NCI-H187 treated with DMSO at 0.1 percent for 48 hours (cell line): ENCODE measurements around the gene ZDHHC19.
A peak's percentile ranks its signal among the peaks of the same experiment; 100 is the strongest.
"Not testable (repeated sequence)": the region's sequence is repeated elsewhere in the genome, so short reads cannot be mapped to it uniquely, and the experiment has no call there.

Experiments
- DNase-seq: peaks from one replicate; lab custom pipeline; 2025; lab: John Stamatoyannopoulos, UW

The ZDHHC19 gene

DNA sequence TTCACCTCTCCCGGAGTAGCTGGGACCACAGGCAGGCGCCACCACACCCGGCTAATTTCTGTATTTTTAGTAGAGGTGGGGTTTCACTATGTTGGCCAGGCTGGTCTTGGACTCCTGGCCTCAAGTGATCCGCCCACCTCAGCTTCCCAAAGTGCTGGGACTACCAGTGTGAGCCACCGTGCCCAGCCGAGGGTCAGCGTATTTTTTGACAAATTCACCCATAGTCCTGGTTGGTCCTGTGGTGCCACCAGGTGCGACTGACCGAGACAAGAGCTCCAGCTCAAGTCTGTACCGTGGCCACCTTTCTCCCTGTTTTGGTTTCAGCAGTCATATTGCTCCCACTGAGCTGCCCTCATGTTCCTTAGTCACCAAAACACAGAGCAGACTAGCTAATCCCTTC is 13.9 kb upstream of the ZDHHC19 start:
- DNase-seq: no peak

DNA sequence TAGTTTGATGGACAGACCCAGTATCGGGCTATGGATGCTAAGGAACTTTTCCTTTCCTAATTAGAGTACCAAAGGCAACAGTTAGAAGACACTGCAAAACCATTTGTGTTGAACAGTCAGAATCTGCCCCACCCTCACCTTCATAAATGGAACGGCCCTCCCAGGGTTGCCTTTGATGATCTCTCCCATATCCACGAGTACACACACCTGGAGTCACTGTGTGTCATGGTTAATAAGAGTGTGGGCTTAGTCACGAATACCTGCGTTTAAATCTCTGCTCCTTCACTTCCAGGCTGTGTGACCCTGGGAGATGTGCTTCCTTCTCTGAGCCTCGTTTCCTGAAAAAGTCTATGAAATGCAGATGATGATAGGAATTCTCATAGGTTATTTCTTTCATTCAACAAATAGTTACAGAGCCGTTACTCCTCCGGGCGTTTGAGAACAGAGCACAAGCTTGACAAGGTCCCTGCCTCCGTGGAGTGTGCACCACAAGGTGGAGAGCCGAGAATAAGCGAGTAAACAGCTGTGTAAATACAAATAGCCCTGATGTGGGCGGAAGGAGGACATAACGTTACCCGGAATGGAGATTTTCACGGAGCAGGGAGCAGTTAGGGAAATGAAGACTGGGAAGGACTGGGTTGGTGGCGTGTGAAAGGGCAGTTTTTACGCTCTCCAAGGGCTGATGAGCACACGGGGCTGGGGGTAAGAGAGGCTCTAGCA is 11.8 kb upstream of the ZDHHC19 start:
- no peak for DNase-seq

DNA sequence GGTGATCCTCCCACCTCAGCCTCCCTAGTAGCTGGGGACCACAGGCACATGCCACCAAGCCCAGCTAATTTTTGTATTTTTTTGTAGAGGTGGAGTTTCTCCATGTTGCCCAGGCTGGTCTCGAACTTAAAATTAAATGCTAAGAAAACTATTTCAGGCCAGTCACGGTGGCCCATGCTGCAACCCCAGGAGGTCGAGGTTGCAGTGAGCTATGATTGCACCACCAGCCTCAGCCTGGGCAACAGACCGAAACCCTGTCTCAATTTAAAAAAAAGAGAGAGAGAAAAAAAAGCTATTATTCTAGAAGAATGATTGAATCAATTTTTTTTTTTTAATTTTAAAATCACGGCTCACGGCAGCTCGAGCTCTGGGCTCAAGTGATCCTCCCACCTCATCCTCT is 9.8 kb upstream of the ZDHHC19 start:
- DNase-seq: no peak

DNA sequence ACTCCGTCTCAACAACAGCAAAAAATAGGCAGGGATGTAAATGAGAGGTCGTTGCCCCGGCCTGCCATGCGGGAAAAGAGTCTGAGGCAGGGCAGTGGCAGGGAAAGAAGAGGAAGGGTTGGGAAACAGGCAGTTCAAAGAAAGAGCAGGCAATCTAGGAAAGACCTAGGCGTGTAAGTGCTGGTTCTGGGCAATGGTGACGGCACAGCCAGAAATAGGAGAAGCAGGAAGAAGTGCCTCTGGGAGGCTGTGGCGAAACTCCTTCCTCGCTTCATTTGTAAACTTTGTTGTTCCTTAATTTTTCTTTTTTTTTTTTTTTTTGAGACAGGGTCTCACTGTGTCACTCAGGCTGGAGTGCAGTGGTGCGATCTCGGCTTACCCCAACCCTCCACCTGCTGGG is 9.4 kb upstream of the ZDHHC19 start:
- DNase-seq: no peak

DNA sequence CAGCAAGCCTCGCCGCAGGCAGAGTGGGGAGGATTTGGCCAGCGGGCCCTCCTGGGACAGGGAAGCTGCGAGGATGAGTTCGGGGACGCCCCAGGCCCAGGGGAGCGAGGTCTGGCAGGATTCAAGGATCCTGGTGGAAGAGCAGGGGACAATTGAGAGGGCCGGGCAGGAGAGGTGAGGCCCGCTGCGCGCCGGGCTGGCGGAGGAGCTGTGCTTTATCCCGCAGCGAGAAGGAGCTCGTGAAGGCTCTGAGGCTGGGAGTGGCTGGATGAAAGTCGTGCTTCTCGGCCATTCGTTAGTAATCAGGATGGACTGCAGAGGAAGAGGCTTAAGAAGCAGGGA is 8.7 kb upstream of the ZDHHC19 start:
- no peak for DNase-seq

DNA sequence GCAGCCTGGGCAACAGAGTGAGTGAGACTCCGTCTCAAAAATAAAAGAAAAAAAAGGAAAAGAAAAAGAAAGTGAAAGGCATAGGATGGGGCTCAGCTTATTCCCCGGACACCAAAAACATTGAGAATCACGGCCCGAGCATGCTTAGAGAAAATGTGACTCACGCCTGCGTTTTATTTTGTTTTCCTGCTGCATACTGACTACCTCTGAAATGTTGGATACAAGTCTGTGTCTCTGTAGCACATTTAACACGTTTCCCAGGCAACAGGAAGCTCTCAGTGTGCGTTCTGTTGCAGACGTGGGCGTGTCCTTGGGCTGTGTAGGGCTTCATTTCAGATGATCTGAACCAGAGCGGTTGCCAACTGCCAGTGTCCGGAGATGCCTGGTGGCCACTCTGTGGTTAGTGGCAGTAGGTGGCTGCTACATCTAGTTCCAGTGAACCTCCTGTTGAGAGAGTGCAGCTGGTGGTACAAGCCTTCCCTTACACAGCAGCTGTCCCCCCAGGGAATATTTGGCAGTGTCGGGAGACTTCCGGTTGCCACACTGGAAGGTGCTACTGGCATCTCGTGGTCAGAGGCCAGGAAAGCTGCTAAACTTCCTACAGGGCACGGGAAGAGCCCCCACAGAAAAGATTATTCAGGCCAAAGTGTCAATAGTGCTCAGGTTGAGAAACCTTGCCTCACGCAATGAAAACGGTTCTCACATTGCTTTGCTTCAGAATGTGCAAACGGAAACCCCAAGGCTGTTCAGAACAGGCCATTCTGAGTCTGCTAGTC is 8.2 kb upstream of the ZDHHC19 start:
- DNase-seq: peak; percentile 19

DNA sequence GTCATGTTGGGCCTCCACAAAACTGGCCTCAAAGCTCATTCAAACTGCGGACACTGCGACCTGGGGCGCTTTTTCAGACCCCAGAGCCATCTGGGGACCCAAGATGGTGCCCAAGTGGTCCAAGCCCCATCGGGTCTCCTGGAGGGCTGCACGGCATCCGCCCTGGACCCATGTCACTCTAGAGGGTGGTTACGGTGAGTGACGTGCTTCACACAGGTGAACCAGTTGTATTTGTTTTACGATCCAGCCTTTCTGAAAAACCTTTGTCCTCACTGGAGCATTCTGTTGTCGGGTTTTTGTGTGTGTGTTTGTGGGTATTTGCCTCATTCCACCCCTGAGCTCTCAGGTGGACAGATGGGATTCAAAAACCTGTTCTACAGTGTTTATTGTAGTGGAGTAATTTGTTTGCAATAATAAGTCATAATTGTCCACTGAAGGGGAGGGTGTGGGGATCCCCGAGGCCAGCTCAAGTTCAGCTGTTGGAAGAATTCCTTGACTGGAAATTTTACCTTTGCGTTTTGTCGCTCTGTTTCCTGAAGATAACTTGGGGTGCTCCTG is 7.0 kb upstream of the ZDHHC19 start:
- DNase-seq: no peak

DNA sequence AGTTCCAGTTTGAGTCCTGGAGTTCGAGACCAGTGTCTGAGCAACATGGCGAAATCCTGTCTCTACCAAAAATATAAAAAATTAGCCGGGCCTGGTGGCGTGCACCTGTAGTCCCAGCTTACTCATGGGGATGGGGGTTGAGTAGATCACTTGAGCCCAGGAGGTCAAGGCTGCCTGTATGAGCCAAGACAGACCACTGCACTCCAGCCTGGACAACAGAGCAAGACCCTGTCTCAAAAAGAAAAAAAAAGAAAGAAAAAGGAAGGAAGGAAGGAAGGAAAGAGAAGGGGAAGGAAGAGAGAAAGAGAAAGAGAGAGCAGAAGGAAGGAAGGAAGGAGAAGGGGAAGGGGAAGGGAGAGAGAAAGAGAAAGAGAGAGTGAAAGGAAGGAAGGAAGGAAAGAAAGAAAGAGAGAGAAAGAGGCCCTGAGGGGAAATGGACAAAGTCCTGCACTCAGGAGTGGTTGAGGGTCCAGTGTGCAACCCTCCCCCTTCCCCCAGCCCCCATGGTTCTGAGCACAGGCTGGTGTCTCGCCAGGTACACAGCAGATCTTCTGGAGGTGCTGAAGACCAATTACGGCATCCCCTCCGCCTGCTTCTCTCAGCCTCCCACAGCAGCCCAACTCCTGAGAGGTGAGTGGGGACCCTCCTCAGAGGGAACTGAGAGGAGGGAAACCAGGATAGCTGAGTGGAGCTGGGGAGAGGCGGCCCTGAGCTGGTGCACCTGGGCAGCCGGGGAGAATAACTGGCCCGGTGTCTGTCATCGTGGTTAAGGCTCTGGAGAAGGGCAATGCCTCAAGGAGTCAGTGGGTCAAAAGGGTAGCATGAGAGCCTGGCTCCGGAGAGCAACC is 6.3 kb upstream of the ZDHHC19 start:
- no peak for DNase-seq

DNA sequence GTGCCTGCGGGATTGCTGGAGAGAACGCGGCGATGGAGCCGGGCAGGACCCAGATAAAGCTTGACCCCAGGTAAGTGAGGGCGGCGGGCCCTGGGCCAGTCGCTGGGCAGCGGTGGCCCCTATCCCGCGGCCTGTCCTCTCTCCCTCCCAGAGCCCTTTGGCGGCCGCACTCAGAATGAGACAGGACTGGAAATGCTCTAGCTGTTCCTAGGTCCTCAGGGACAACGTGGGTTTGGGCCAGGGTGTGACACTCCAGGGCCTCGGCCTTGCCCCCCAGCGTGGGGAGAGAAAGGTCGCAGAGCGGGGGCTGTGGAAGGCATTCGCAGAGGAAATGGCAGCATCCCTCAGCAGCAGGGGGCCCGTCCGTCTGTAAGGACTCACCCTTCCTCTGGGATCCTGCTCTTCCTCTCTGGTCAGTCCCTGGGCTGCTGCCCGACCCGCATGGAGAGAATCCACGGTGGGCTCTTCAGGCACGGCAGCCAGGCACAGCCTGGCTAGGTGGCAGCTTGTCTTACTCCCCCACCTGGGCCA is 5.5 kb upstream of the ZDHHC19 start:
- no peak for DNase-seq

DNA sequence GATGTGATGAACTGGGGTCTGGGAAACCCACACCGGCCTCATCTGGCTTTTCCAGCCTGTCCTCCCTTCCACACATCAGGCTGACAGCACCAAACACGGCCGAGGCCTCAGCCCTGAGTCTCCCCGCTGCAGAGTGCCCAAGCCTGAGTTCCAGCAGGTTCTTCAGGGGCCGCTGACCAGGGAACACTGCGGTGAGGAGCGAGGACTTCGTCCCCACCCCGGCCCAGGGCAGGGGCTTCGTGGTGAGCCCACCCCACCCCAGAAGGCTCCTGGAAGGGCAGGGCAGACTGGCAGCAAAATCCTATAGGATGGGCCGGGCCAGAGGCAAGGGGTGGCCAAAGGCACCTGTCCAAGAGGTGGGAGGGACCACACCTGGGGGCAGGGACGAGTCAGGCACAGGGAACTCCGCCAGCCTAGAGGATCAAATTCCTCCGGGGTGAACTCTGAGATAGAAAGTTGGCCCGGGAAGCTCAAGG is 4.9 kb upstream of the ZDHHC19 start, which contains the start of gene SLC51A:
Gene SLC51A (plus strand): TSS at position 446 of the 476 bp plus-strand sequence. CDS start 179 bp downstream, outside the sequence.
- DNase-seq: no peak

DNA sequence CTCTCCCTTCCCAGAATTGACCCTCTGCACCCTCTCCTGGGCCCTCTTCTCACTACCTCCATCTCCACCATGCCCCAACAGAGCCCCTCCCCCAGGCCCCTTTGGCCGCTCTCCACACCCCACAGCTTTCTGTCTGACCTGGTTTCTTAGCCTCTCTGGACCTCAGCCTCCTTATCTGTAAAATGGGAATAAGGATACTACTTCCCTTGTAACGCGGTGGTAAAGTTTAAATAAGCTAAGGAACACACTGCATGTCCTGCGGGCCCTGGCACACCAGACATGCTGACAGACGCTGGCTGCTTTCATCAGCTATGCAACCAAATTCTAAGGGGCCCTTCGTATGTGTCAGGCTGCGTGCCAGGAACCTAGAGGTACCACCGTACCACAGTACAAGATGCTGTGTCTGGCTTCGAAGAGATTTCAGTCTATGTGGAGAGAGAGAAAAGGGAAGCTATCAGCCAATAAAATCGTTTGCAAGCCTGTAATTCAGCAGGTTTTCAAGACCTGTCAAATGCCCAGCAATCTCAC is 4.4 kb upstream of the ZDHHC19 start:
- no peak for DNase-seq

DNA sequence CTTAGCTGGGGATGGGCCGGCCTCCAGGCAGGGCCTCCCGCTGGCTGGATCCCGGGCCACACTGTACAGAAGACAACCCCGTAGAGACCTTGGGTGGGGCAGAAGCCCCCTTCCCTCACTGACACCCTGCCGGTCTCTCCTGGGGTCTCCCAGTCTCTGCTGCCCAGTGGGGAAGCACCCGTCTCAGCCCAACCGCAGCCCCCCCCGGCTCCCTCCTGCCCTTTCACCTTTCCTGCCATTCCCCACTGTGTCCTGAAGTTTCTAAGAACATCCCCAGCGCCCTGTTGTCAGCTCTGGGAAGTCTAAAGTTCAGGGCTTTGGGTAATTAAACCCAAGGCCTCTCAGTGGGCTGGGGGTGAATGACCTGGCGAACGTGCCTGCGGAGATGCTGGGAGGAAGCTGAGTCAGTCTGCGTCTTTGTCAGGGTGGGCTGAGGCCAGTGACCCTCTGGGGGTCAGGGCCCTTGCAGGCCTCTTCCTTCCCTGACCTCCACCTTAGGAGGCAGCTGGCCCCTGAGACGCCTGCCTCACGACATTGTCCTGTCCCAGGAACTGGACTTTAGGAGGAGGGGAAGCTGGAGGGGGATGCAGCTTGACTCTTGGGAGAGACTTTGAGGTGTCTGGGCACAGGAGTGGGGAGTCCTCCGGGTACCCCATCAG is 3.7 kb upstream of the ZDHHC19 start:
- DNase-seq: no peak

DNA sequence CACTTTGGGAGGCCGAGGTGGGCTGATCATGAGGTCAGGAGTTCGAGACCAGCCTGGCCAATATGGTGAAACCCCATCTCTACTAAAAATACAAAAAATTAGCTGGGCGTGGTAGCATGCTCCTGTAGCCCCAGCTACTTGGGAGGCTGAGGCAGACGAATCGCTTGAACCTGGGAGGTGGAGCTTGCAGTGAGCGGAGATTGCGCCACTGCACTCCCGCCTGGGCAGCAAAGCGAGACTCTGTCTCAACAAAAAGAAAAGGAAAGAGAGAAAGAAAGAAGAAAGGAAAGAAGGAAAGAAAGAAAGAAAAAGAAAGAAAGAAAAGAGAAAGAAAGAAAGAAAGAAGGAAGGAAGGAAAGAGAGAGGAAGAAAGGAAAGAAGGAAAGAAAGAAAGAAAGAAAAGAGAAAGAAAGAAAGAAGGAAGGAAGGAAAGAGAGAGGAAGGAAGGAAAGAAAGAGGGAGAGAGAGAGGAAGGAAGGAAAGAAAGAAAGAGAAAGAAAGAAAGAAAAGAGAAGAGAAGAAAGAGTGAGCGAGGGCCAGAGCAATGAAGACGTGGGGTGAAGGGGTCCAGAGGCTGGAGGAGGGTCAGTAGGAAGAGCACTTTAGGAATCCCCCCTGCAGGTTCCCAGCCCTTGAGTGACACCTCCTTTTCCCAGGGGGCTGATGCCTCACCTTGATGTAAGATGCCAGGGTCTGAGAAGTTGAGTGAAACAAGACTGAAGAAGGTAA is 1.1 kb downstream of the ZDHHC19 start:
- not testable (repeated sequence) for DNase-seq

DNA sequence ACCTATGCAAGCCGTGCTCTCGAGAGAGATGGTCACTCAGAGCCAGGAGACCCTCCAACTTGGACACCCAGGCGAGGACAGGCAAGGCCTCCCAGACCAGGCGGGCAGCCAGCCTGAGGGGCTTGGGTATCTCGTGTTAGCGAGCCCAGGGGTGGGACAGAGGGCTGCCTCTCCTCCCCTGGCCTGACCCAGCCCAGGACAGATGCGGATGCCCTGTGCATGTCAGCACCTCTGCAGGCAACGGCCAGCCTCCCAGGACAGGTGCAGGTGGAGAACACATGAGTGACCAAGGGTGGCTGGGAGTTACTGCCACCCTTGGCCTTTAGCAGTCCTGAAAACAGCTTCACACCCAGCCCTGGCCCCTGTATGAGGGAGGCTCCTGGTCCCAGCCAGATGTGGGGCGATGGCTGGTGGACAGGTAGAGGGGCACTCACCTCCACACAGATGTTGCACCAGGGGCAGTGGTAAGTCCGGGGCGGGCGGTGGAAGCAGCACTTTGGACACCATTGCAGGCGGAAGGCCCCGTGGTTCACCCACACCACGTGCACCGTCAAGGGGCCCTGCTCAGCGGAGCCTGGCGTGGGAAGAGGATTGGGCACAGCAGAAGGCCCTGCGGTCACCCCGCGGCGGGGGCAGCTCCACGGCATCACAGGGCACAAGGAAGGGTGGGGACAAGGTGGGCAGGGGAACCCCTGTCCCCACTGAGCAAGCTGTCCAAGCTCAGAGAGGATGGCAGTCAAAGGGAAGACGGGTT is 2.1 kb downstream of the ZDHHC19 start:
- no peak for DNase-seq

DNA sequence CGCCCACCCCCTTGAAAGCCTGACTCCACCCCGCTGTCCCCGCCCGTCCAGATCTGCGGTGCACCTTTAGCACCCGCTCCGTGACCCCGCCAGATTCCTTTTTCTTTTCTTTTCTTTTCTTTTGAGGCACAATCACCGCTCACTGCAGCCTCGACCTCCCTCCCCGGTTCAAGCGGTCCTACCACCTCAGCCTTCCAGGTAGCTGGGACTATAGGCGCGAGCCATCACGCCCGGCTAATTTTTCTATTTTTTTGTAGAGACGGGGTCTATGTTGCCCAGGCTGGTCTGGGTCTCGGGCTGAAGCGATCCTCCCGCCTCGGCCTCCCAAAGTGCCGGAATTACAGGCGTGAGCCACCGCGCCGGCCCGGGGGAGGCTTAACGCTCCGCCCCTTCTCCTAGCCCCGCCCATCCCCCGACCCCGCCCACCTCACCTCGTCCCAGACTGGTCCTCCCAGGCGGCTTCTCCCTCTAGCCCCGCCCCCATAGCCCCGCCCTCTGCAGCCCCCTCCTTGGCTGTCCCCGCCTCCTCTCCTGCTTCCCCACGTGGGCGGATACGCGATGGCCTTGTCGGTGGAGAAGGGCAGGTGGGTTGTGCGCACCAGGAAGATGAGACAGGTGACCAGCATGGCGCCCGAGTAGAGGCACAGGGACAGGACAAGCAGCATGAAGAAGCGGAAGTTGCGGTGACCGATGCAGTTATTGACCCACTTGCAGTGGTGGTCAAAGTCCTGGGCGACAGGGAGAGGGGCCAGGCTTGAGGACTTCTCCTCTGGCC is 3.2 kb downstream of the ZDHHC19 start:
- peak; percentile 49 for DNase-seq

DNA sequence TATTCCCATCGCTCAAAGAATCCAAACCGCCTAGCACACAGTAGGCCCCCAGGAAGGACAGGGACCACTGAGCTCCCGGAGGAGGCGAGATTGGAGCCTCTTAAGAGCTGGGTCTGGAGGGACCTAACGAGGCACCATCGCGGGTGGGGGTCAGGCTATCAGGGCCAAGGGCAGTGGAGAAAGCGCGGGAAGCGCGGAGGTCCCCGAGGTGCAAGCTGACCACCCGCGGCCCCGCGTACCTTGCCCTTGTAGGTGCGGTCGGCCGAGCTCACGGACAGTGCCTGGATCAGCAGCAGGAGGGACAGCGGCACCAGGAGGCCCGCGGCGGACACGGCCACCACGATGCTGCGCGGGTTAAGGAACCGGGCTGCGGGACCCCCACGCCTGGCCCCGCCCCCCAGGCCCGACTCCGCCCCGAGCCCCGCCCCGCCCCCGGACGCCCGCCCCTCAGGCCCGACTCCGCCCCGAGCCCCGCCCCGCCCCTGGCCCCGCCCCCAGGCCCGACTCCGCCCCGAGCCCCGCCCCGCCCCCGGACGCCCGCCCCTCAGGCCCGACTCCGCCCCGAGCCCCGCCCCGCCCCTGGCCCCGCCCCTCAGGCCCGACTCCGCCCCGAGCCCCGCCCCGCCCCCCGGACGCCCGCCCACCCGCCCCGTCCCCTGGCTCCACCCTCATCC is 3.9 kb downstream of the ZDHHC19 start:
- DNase-seq: no peak

DNA sequence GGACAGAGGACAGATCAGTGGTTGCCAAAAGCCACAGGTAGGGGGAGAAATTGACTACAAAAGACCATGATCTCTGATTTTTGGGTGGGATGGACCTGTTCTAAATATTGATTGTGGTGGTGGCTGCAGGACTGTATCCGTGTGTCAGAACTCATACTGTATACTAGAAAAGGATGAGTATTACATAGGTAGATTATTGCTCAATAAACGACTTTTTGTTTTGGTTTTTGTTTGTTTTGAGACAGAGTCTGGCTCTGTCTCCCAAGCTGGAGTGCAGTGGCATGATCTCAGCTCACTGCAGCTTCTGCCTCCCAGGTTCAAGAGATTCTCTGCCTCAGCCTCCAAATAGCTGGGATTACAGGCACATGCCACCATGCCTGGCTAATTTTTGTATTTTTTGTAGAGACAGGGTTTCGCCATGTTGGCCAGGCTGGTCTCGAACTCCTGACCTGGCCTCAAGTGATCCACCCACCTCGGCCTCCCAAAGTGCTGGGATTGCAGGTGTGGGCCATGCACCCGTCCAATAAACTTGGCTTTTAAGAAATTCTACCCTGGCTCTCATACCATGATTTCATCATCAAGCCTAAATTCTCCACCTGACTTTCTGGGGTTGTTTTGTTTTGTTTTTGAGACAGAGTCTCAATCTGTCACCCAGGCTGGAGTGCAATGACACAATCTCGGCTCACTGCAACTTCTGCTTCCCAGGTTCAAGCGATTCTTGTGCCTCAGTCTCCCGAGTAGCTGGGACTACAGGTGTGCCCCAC is 5.6 kb downstream of the ZDHHC19 start:
- DNase-seq: not testable (repeated sequence)

DNA sequence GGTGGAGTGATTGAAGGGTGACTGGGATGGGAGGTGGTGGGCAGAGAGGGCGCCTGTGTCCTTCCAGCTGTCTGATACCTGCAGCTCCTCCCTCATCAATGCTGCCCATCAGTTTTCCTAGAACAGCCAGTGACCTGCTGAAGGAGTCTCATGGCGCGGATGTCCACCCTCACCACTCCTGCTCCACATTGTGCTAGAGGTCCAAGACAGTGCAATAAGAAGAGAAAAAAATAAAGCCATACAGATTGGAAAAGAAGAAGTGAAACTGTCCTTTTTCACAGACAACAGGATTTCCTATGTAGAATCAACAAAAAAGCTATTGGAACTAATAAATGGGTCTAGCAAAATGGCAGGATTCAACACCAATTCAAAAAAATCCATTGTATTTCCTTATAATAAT is 7.4 kb downstream of the ZDHHC19 start:
- DNase-seq: no peak
